ENCODE data around the gene IER3. TPM values are rescaled to one million over a fixed set of nuclear protein-coding genes. Genes with fewer than 3 reads are reported as not detected.

The IER3 gene
- total RNA-seq, 1 donor from 2014 or later: 61.7 TPM

DNA sequence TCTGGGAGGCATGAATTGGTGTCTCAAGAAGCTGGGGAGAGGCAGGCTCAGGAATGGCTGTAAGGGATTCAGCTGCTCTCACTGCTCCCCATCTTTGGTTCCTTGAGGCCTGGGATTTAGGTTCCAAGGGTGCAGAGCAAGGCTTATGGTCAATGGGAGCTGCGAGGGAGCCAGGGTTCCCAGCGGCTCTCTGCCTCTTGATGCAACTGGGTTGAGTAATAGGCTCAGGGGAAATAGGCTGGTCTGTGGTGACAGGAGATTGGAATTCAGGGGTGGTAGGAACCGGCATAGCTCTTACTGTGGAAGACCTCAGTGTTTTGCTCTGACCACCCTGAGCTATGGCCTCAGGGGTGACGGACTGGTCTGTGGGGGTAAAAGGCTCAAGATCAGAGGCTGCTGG is 40.5 kb downstream of the IER3 start:
- DNase-seq (ENCODE audit: low spot score): no peak

- no peak for DNase-seq (ENCODE audit: low spot score)
Observed at GRCh38 chr6:30703011-30703410, 41.3 kb downstream of the IER3 start.

GRCh38 chr6:30700340-30700739 is 44.0 kb downstream of the IER3 start:
- no peak for DNase-seq (ENCODE audit: low spot score)

GRCh38 chr6:30696432-30696831 is 47.9 kb downstream of the IER3 start:
- no peak for DNase-seq (ENCODE audit: low spot score)

Other genes starting within 250 kb of the IER3 start
- 68.1 TPM for gene GNL1, start 188.1 kb downstream of the IER3 start, total RNA-seq
- gene PRR3, start 187.3 kb downstream of the IER3 start, total RNA-seq: 8.0 TPM
- gene ABCF1, start 173.1 kb downstream of the IER3 start, total RNA-seq: 48.7 TPM
- 95.6 TPM for gene PPP1R10, start 127.3 kb downstream of the IER3 start, total RNA-seq
- 45.2 TPM for gene MRPS18B, start 126.7 kb downstream of the IER3 start, total RNA-seq
- 23.5 TPM for gene ATAT1, start 117.7 kb downstream of the IER3 start, total RNA-seq
- gene C6orf136, start 97.4 kb downstream of the IER3 start, total RNA-seq: 30.3 TPM
- 31.2 TPM for gene DHX16, start 71.5 kb downstream of the IER3 start, total RNA-seq
- 44.0 TPM for gene PPP1R18, start 57.9 kb downstream of the IER3 start, total RNA-seq
- 7.7 TPM for gene NRM, start 53.6 kb downstream of the IER3 start, total RNA-seq
- gene MDC1, start 27.3 kb downstream of the IER3 start, total RNA-seq: 33.4 TPM
- gene TUBB, start 24.2 kb downstream of the IER3 start, total RNA-seq: 277 TPM
- 177 TPM for gene FLOT1, start 1.9 kb downstream of the IER3 start, total RNA-seq
- 457 TPM for gene DDR1, start 140.0 kb upstream of the IER3 start, total RNA-seq
- 37.0 TPM for gene GTF2H4, start 163.7 kb upstream of the IER3 start, total RNA-seq
- gene VARS2, start 169.7 kb upstream of the IER3 start, total RNA-seq: 61.4 TPM
- 149 TPM for gene SFTA2, start 187.6 kb upstream of the IER3 start, total RNA-seq
- 93.5 TPM for gene MUCL3, start 196.4 kb upstream of the IER3 start, total RNA-seq
- 7.1 TPM for gene MUC21, start 239.2 kb upstream of the IER3 start, total RNA-seq

Measured in mucosa of gallbladder (tissue), 1 donor.